Measurements from ENCODE around the gene PHF21B.

DNA sequence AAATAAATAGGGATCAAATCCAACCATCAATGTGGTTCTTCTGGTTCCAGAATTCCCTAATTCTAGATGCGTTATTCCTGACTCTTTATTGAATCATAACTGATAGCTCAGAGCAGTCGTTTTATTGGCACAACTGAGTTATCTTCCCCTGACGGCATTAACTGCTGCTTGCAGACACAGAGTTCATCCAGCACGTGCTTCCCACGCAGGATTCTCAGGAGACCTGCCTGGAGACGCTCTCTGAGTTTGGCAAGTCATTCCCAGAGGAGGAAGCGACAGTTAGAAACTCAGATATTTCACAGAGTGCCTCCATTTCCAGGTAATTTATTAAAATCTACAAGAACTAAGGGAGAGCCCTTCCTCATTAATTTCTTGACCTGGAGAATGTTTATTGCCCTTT lies 35.4 kb upstream of the PHF21B start:
- TF ChIP-seq POLR2AphosphoS5 (IDR thresholded peaks at IDR 0.05; ENCODE audit: low read depth, low read length) (no peak), SPI1 (IDR thresholded peaks at IDR 0.05; ENCODE audit: low read depth, low read length) (no peak), POLR2A (IDR thresholded peaks at IDR 0.05; ENCODE audit: low read depth, low read length) (no peak), PAX5 (IDR thresholded peaks at IDR 0.05; ENCODE audit: insufficient read depth, low read length, severe bottlenecking) (no peak), TAF1 (IDR thresholded peaks at IDR 0.05; ENCODE audit: low read depth, low read length) (no peak)
